HG02798 (cell line): ENCODE data around the gene PBX4.

Source experiments
- ATAC-seq: cut with Tn5 transposase; IDR thresholded peaks from one replicate; pipeline ENCODE4 v1.9.1; 2021; ENCODE audit warnings: mild to moderate bottlenecking; ENCODE audit not compliant: unreplicated experiment, poor library complexity

PBX4 gene

DNA sequence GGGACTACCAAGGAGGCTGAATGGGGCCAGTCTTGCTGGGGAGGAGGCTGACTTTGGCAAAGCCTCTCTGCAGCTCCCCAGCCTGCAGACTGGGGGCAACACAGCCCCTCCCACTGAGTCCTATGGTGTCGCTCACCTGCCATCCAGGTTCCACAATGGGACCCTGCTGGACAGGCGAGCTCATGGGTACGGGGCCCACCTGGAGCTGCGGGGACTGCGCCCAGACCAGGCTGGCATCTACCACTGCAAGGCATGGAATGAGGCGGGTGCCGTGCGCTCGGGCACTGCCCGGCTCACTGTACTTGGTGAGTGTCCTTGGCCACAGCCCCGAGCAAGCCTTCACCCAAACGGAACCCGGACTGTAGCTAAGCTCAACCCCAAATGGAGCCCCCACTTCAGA lies 75.4 kb downstream of the PBX4 start:
- ATAC-seq, result no peak

DNA sequence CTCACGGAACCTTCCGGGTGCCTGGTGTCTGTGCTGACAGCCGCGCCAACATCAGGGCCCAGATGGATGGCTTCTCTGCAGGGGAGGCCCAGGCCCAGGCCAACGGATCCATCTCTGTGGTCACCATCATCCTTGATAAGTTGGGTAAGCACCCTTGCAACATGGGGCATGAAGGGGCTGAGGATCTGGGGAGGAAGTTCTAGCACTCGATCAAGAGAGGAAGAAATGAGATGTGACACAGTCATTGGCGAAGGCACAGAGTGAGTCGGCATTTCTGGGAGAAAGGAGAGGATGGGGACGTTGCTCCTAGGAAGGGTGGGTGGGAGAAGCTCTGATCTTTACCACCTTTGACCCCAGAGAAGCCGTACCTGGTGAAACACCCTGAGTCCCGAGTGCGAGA lies 76.0 kb downstream of the PBX4 start:
- no peak for ATAC-seq

DNA sequence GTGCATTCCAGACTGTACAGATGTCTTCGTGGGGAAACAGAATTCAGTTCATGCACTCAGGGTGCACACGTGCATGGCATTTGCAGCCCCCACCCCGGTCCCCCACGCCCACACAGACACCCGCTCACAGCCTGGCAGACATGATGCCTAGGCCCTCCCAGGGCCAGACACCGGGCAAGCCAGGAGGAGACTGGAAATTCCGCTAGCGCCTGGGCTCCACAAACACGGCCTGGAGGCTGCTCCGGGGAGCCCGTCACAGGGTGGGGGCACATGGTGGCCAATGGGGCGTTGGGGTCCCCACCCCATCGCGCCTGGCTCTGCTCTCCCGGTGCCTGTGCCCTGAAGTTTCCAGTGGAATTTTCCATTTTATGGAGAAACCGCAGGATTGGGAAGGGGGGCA lies 76.9 kb downstream of the PBX4 start:
- no peak for ATAC-seq

DNA sequence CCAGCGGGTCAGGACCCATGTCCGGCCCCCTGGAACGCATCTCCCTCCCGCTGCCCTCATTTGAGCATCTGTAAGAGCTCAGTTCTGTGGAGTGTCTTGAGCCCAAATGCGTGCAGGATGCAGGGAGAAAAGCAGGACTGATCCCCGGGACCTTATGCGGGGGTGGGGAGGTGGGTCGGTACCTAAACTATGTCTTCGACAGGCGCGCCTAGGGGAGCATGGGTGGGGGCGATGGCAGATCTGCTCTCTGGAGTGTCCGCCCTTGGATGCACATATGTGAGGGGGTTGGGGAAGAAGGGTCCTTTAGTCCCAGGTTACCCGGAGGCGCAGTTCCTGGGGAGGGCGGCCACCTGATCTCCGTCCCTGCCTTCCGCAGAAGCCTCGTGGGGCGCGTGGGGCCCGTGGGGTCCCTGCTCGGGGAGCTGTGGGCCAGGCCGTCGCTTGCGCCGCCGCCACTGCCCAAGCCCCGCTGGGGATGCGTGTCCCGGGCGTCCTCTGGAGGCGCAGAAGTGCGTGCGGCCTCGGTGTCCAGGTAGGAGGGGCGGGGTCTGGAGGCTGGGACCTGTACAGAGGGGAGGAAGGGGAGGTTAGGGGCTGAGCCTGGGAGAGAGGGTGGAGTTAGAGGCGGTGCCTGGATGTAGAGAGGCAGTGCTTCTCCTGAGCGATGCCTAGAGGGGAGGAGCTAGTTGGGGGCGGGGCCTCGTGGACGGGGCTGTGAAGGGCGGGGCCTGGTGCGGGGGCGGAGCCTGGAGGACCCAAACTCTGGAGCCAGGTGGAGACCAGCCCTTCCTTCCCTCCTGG lies 77.6 kb downstream of the PBX4 start:
- no peak for ATAC-seq

DNA sequence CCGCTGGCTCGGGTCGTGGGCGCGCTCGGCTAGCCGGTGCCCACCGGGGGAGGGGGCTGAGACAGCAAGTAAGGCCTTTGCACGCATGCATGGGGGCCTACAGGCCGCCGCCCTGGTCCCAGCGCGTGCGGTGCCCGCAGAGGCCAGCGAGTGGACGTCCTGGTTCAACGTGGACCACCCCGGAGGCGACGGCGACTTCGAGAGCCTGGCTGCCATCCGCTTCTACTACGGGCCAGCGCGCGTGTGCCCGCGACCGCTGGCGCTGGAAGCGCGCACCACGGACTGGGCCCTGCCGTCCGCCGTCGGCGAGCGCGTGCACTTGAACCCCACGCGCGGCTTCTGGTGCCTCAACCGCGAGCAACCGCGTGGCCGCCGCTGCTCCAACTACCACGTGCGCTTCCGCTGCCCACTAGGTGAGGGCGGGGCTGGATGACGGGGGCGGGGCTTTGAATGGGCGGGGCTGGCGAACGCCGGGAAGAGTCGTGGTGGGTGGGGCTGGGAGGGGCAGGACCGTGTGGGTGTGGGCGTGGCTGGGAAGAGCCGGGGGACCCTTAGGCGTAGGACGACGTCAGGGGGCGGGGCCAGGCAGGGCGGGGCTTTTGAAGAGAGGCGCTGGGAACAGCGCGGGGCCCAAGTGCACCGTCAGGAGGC lies 78.3 kb downstream of the PBX4 start:
- ATAC-seq, result no peak

DNA sequence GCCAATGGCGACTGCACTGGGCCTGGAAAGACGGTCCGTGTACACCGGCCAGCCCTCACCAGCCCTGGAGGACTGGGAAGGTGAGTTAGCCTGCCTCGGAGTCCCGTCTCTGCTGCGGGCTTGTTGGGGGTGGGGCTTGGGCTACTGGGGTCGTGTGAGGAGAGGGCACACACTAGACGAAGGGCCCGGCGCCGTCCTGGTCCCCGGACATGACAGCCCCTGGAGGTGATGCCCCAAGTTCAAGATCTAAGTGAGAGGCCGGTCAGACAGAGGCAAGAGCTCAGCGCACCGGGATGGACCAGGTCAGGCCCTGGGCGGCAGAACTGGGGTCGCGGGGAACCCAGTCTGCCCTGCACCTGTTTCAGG lies 78.8 kb downstream of the PBX4 start:
- ATAC-seq, result no peak

DNA sequence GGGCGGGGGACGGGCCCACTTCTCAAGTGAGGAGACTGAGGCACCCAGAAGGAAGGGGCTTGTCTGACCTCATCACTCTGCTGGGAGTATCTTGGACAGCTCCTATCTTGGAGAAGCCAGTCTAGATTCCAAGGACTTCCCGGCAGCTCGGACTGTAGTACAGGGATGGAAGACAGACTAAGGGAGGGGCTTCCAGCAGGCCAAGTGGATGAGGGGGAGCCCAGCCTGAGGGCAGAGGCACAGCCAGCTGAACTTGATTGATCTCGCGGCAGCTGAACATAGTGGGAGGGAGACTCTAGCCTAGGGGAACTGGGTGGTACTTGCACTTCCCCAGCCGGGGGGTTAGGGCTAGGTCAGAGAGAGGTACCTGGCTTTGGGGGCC lies 79.7 kb downstream of the PBX4 start:
- no peak for ATAC-seq

DNA sequence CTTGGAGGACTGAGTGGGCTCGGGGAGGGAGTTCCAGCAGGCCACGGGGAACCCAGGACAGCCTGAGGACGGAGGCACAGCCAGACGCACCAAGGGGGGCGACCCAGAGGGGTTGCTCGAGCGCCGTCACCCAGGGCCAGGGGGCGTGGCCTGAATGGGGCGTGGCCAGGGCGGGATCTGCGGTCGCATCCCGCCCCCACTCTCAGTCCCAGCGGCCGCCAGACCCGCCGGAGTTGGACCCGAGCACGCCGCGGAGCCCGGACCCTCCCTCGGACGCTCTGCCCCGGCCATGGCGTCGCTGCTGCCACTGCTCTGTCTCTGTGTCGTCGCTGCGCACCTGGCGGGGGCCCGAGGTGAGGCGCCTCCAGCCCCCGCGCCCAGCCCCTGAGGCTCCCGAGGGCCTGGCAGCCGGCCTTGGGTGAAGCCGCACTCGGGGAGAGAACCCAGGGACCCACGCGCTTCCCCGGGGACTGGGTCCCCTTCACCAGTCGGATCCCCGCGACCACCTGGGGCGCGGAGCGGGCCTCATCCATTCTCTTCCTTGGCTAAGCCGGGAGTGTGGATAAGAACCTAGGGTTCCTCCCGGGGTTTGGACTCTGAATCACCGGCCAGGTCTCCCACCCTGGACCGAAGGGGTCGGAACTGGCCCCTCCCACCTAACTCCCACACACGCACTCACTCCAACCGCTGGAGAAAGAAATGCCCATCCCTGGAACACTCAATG lies 80.3 kb downstream of the PBX4 start, which contains the start of gene CILP2:
TSS of gene CILP2 (plus strand) at position 205 of the 724 bp plus-strand sequence. CDS start at position 290, 85 bp downstream.
- ATAC-seq, result no peak

DNA sequence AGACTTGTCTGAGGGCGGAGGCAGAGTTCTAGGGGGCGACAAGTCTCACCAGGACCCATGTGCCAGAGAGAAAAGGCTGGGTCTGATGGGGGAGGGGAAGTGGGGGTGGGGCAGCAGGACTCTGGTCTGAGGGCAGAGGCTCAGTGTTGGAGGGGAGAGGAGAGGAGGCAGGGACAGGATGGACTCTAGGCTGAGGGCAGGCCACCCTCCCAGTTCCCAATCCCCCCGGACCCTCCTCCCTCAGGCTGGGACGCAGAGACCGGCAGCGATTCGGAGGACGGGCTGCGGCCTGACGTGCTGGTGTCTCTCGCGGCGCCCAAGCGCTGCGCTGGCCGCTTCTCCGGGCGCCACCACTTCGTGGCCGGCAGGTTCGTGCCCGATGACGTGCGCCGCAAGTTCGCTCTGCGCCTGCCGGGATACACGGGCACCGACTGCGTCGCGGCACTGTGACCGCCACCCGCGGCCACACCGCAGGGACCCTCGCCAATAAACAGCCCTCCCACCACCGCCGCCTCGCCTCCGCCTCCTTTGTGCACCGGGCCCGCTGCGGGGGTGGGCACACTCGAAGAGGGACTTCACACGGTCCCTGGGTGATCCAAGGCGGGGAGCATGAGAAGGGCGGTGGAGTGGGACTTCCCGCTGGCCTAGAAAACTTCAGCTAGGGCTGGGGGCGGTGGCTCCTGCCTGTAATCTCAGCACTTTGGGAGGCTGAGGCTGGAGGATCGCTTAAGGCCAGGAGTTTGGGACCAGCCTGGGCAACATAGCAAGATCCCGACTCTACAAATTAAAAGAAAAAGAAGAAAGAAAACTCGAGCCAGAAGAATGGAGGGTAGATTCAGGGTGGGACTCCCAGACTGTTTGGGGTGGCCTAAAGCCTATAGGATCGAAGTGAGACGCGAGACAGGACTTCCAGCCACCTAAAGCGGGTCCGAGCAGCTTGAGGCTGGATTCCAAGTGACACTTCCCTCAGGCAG lies 81.1 kb downstream of the PBX4 start:
- no peak for ATAC-seq

DNA sequence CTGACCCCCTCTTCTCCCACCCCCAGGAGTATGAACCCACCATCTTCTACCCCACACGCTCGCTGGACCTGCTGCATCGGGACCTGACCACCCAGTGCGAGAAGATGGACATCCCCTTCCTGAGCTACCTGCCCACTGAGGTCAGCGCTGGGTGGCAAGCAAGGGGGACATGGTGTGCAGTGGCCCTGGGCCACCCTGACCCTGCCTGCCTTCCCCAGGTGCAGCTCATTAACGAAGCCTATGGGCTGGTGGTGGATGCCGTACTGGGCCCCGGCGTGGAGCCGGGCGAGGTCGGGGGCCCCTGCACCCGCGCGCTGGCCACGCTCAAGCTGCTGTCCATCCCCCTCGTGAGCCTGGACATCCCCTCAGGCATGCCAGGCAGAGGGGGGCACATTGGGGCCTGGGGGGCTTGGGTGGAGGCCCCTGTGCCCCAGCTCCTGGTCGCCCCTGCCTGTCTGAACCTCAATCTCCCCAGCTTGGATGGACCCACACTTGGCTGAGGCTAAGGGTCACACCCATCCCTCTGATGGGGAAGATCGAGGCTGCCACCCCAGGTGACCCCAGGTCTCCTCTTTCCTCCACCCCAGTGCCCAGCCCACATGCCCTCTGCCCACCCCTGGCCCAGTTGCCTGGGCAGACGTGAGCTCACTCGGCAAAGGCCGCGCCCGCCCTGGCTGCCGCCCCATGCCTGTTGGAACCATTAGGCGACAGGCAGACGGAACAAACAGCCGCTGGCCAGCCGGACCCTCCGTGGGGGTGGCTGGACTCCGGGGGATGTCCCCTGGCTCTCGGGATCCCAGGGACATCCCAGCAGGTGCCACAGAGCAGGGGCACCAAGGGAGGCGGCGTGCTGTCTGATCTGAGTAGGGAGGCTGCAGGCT lies 82.9 kb downstream of the PBX4 start:
- no peak for ATAC-seq

DNA sequence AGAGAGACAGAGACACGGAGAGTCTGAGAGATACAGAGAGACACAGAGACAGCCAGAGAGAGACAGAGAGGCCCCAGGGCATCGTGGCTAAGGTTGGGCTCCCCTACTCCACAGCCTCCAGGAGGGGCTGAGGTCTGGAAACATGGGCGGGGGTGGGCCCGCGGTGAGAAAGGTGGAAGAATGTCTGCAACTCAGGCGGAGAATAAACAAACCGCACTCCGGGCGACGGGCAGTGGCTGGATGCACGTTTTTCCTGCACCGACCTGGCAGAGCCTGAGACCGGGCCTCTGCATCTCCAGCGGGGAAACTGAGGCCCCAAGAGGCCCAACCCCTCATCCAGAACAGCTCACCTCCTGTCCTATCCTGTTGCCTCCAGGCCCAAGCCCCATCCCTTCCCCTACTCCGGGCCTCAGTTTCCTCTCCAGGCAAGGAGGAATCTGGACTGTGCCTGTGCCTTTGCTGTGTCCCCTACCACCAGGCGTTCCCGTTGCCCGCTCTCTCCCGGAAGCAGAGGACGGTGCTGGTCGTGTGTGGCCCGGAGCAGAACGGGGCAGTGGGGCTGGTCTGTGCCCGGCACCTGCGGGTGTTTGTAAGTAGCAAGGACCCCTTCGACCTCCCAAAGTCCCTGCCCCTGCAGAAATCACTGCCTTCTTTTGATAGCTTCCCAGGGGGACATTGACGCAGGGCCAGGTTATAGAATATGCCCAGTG lies 83.8 kb downstream of the PBX4 start:
- ATAC-seq, result no peak

DNA sequence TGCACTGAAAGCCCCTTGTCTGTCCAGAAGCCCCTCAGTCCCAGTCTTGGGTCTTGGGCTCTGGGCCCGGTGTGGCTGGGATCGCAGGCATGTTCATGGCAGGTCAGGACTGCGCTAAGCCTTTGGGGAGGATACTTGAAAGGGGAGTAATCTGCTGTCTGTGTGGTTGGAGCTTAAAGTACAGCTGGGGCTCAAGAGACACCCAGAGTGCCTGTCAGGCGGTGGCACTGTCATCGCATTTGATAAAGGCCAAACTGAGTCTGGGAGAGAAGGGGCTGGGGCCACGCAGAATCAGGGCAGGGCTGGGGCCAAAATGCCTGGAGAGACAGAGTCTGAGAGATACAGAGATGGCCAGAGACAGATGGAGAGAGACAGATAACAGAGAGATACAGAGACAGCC lies 84.6 kb downstream of the PBX4 start:
- no peak for ATAC-seq

DNA sequence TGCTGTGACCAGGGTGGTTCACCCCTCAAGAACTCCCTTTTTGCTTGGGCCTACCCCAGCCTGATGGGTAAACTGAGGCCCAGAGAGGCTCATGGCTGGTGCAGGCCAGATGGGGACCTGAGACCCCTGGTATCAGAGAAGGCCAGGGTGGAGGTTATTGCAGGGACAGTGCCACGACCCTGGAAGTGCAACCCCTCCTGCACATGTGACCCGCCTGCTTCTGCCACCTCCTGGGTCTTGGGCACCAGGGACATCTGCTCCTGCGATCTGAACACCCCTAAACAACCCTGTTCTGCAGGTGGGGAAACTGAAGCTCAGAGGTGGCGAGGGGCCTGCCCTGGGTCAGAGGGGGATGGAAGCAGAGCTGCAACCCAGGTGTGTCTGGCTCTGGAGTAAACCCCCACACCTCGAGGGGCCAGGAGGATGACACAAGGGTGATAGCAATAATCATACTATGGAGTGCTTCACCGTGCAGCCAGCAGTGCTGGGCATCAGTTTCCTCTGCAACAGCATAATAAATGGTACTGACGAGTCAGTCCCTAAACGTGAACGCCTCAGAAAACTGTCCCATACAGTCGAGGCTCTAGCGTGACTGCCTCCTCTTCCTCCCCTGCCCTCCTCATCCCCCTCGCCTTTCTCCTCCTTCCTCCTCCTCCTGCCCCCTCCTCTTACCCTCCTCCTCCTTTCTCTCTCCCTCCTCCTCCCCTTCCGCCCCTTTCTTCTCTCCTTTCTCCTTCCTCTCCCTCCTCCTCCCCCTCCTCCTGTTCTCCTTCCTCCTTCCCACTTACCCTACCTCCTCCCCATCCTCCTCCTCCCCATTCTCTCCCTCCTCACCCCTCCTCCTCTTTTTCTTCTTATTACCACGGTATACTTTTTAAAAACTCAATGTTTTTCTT lies 85.4 kb downstream of the PBX4 start:
- ATAC-seq, result no peak

DNA sequence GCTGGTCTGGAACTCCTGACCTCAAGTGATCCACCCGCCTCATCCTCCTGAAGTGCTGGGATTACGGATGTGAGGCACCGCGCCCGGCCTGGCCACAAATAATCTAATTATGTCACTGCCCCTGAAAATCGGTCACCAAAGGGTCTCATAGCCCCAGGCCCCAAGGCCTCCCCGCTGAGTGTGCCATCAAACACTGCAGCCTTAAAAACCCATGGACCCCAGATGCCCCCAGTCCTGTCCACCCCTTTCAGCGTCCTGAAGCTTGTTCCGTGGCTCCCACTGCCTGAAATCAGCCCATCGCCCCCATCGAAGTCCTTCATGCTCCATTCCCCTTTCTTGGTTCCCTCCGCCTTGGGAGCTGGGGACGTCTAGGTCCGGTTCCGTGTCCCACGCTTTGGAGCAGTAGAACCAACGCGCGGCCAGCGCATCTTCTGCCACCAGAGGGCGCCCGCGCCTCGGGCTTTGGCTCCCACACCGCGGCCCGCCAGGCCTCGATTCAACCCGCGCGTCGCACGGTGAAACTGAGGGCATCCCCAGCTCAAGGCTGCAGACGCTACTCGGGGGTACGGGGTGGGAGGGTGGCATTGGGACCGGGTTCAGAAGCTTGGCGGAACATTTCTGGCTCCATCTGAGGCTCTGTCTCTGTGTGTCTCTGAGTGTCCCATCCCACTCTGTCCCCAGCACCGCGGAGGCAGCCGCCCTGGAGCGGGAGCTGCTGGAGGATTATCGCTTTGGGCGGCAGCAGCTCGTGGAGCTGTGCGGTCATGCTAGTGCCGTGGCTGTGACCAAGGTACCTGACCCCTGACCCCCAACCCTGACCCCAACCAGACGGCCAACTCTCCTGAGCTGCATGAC lies 86.3 kb downstream of the PBX4 start:
- ATAC-seq, result peak; percentile 63

DNA sequence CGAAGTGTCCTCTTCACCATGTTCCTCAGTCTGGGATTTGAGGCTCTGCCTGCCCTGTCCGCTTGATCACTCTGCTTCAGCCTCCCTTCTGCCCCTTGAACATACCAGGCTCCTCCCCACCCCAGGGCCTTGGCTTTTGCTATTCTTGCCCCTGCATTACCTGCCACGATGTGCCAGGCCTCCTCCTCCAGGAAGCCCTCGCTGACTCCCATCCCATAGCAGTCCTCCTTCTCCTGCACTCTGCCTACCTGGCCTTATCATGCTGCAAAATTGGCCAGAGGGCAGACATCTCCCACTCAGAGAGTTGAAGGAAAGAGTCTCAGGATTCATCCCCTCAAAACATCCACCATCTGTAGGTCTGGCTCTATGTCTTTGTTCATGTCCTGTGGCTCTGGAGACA lies 87.6 kb downstream of the PBX4 start:
- ATAC-seq, result no peak

DNA sequence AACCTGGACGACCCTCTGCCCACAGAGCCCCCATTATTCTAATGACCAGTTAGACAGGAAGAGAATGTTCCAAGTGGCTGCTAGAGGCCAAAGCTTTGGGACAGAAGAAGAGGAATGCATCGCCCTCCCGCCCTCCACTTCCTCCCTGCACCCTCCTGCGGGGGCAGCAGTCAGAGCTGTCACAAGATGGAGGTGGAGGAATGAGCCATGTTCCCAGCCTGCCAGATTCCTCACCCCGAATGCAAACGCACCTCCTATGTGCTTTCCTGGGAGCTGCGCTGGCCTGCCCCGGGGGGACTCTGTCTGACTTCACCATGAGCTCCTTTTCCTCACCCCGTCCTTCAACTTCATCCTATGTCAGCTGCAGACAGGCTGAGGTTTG lies 88.1 kb downstream of the PBX4 start:
- ATAC-seq, result no peak
